Measurements from ENCODE around the gene PLK3. TPM values are rescaled to one million over a fixed set of nuclear protein-coding genes. Genes with fewer than 3 reads are reported as not detected.

PLK3 gene
- total and polyA plus RNA-seq, 9 of the 15 experiments (the other 6 are each of a cell fraction or from before 2014, with no cell fraction given), result 0.52 to 22.7 (median 11.0) TPM

- H3K79me2 ChIP-seq (ENCODE audit: control insufficient read depth, insufficient read depth, low read length), result peaks cover 22% of the 10 kb centered on the region
- H3K4me2 ChIP-seq (ENCODE audit: insufficient read depth, low read length), result peak overlapping the region; percentile 80
- ChIA-PET POLR2A (interaction anchor here (0.6 to 16.9 kb wide), 9 partner anchors 14 to 715 kb away, joined by 3 to 594 read pairs (median 4); partner anchors contain the start of gene BEST4), CTCF (ENCODE audit: low intra/inter-chr PET ratio) (no interaction called here)
- no peak overlapping the region for H2AFZ ChIP-seq (ENCODE audit: low read depth, low read length)
- no peak overlapping the region for H3K4me3 ChIP-seq
- H3K27me3 ChIP-seq (ENCODE audit: control insufficient read depth in 2 of 2, insufficient read depth in 2 of 2, low read length in 2 of 2), result no peaks in the 10 kb centered on the region; a peak in 1 of 5 replicates
- H3K4me1 ChIP-seq (replicated peaks in 1 of 2; ENCODE audit: control insufficient read depth in 2 of 2, insufficient read depth in 2 of 2, low read length in 2 of 2), result peaks cover 36 to 73% of the 10 kb centered on the region in 2 experiments
- H3K9me1 ChIP-seq (ENCODE audit: control insufficient read depth, insufficient read depth, low read length), result peaks cover 5% of the 10 kb centered on the region
- no TSS peak for BruUV-seq (replicated peaks)
- intact Hi-C loops (cut with micrococcal nuclease), result loop anchor here (10.0 kb wide), 1 partner anchor 168 kb away; no protein-coding TSS in a partner anchor
- peak in 2 of 4 experiments; percentile 68 to 72 for DNase-seq (ENCODE audit: extremely low read depth in 1 of 4, low spot score in 3 of 4)
- H3K36me3 ChIP-seq (ENCODE audit: control insufficient read depth, insufficient read depth, low read length), result peaks cover 52% of the 10 kb centered on the region
- ATAC-seq, result no peak
- H3K9ac ChIP-seq (ENCODE audit: insufficient read depth in 1 of 2, low read depth in 2 of 2, low read length in 2 of 2), result peak overlapping the region; percentile 24 to 71; a peak in 3 of 4 replicates
- in situ Hi-C loops (cut with MboI), result loop anchor here (10.0 kb wide), 1 partner anchor 692 kb away; the partner anchor contains the start of gene TESK2
- H3K9me3 ChIP-seq (replicated peaks; ENCODE audit: control insufficient read depth, insufficient read depth, low read depth, low read length), result no peaks in the 10 kb centered on the region
- H3K27ac ChIP-seq (ENCODE audit: extremely low read depth, low read depth, low read length), result peak overlapping the region; percentile 6; the same call in 2 of the 3 replicates
- no peaks in the 10 kb centered on the region for H4K20me1 ChIP-seq (replicated peaks; ENCODE audit: control insufficient read depth, insufficient read depth, low read length)
- FAIRE-seq, result no peak
- 87% methylated on average over 13 of the region's 13 CpGs for WGBS (ENCODE audit: insufficient coverage, low coverage, missing lambda C conversion rate)
- TF ChIP-seq RBFOX2 (IDR thresholded peaks at IDR 0.05; ENCODE audit: low read depth, low read length), result peak; percentile 80
- TF ChIP-seq ZHX1 (conservative IDR thresholded peaks at IDR 0.05; ENCODE audit: low read length), result no peak
- 0 out of 2 replicates have a peak, but pooled peaks have one; percentile 2 for TF ChIP-seq THRAP3 (IDR thresholded peaks at IDR 0.05; ENCODE audit: borderline replicate concordance)
- peak; percentile 32 for TF ChIP-seq PRPF4 (IDR thresholded peaks at IDR 0.05; ENCODE audit: insufficient read depth, low read depth, low read length, poor library complexity, severe bottlenecking)
- peak; percentile 41 for TF ChIP-seq DACH1 (IDR thresholded peaks at IDR 0.05; ENCODE audit: partially characterized antibody)
- no peak for TF ChIP-seq ARID2 (IDR thresholded peaks at IDR 0.05)
- peak; percentile 30; the same call in 1 of the 2 replicates for TF ChIP-seq SP1 (CRISPR knock-in tag; IDR thresholded peaks at IDR 0.05)
- no peak for TF ChIP-seq ZNF655 (CRISPR knock-in tag; IDR thresholded peaks at IDR 0.05)
- peak; percentile 30; the same call in 1 of the 2 replicates for TF ChIP-seq KLF1 (tag; IDR thresholded peaks at IDR 0.05)
- 0 out of 2 replicates have a peak, but pooled peaks have one; percentile 18 for TF ChIP-seq USF1 (CRISPR knock-in tag; IDR thresholded peaks at IDR 0.05)
- 0 out of 2 replicates have a peak, but pooled peaks have one; percentile 11 for TF ChIP-seq MYNN (IDR thresholded peaks at IDR 0.05)
- TF ChIP-seq MYNN (CRISPR knock-in tag; IDR thresholded peaks at IDR 0.05), result no peak
- no peak for TF ChIP-seq PBX2 (CRISPR knock-in tag; IDR thresholded peaks at IDR 0.05; ENCODE audit: low read depth)
- 0 out of 2 replicates have a peak, but pooled peaks have one; percentile 13 for TF ChIP-seq PBX2 (tag; conservative IDR thresholded peaks at IDR 0.05; ENCODE audit: low read depth)
Measured at GRCh38 chr1:44802306-44803061, 2.3 kb downstream of the PLK3 start.
